Heart right ventricle (tissue), 16 donors: ENCODE results near the gene PNLIPRP2. TPM values are rescaled to one million over a fixed set of nuclear protein-coding genes. Genes with fewer than 3 reads are reported as not detected.
A peak's percentile ranks its signal among the peaks of the same experiment; 100 is the strongest.

Experiments used
- ATAC-seq, 8 donors: fragments of 200-7000 bp; cut with Tn5 transposase; one replicate each; pipeline ENCODE4 v1.9.1; 2020; ENCODE audit warnings: mild to moderate bottlenecking in 8 of 8, moderate library complexity in 8 of 8, moderate number of reproducible peaks in 1 of 8
- DNase-seq, 2 donors: peaks; one replicate each; pipeline ENCODE4 v3.0.0-alpha.2; 2020
- H3K27ac ChIP-seq, 10 donors: fragments of 200-600 bp; sonication (generic) in 2 of 10; one replicate each; pipeline versions ENCODE4 v1.5.0 to v1.8.0; 2020 to 2022; ENCODE audit warnings: mild to moderate bottlenecking in 3 of 10
- H3K27me3 ChIP-seq, 7 donors: fragments of 200-600 bp; one replicate each; pipeline ENCODE4 v1.8.0; 2021 to 2022; ENCODE audit warnings: mild to moderate bottlenecking in 2 of 7
- H3K36me3 ChIP-seq, 9 donors: fragments of 200-600 bp; sonication (generic) in 1 of 9; one replicate each; pipeline versions ENCODE4 v1.5.0 to v1.8.0; 2020 to 2022; ENCODE audit warnings: mild to moderate bottlenecking in 2 of 9
- H3K4me1 ChIP-seq, 9 donors: fragments of 200-600 bp; sonication (generic) in 1 of 9; one replicate each; pipeline versions ENCODE4 v1.5.0 to v1.8.0; 2020 to 2022; ENCODE audit warnings: mild to moderate bottlenecking in 4 of 9
- H3K4me3 ChIP-seq, 10 donors: fragments of 200-600 bp; sonication (generic) in 2 of 10; one replicate each; pipeline versions ENCODE4 v1.5.0 to v1.8.0; 2020 to 2022; ENCODE audit warnings: mild to moderate bottlenecking in 7 of 10, moderate library complexity in 2 of 10
- H3K9me3 ChIP-seq, 11 donors: fragments of 200-600 bp in 10 of 11; sonication (generic) in 2 of 11; one replicate each; pipeline versions ENCODE4 v1.5.0 to v1.8.0; 2013 to 2022; ENCODE audit warnings: mild to moderate bottlenecking in 2 of 11, control low read depth in 1 of 11, moderate library complexity in 1 of 11
- CTCF ChIP-seq, 9 donors: fragments of 200-600 bp; sonication (generic) in 2 of 9; IDR thresholded peaks; one replicate each; pipeline versions ENCODE4 v1.5.0 to v1.8.0; 2021 to 2022; ENCODE audit warnings: antibody characterized with exemption in 9 of 9, mild to moderate bottlenecking in 5 of 9, moderate library complexity in 1 of 9
- WGBS, 2 donors: extraction: QIAGEN DNeasy Blood & Tissue Kit; methylation state at CpG; one replicate each; pipeline ENCODE4 v1.1.7; 2013; ENCODE audit warnings: inconsistent platforms in 1 of 2; 5-methylcytosine and 5-hydroxymethylcytosine counted together
- intact Hi-C, 10 donors: fragments of 100-400 bp; cut with DNase I; formaldehyde crosslinking; loops; one replicate each; pipeline versions ENCODE4 v1.11.1 to v1.14.2; 2022
- polyA plus RNA-seq, 2 donors: library from polyadenylated mRNA; stranded (reverse); fragments of 200-250 nt; gene quantifications; one replicate each; pipeline ENCODE4 v1.2.3, GENCODE V29; 2013
- total RNA-seq, 10 donors: library from RNA; stranded (reverse); fragmentation: NEBNext Ultra II Directional in 3 of 10; extraction: Animal tissue kit (Norgen Biotek cat#: 25700) in 3 of 10; gene quantifications; one replicate each; pipeline versions ENCODE4 v1.2.1 to v1.2.4, GENCODE V29; 2021 to 2023
- donor health status: Arrhythmogenic right ventricular cardiomyopathy.
- donor health status: ischemic (EF 13 %, LVEDD 7.1; RV severe dilation, severe dysfunction).
- donor health status: healthy with polysubstance abuse.
- donor health status: DM: no; HTN: yes; CAD: no.
- donor health status: DM: no; HTN: no; CAD: no.
- donor health status: ischemic (EF 25% LVEDD 6.9; RV normal size, moderate dysfunction).
- donor health status: ischemic (EF 25% LVEDD 5.7; RV mildly dilated, moderate dysfunction).
- donor health status: healthy.
- donor health status: DM: yes; HTN: yes; CAD: no.
- donor health status: Ischemic cardiomyopathy.
- donor health status: ischemic (EF 35%, LVEDD 5.7; RV mildly dilated, moderate dysfunction).
- donor health status: nonischemic (EF 11% LVEDD 7.7; RV severe dilation, severe dysfunction).
- donor health status: DM: yes; HTN: yes; CAD: no.
- donor health status: PGD.
- donor health status: ischemic (EF 29% LVEDD 5.4; RV normal size, mild dysfunction).
- donor health status: nonischemic (EF 23%, LVEDD 6.1; RV moderate dilation, normal function).

Gene PNLIPRP2
- total and polyA plus RNA-seq, 12 donors = 0.20 TPM; not detected in 11

GRCh38 chr10:116669832-116670644, 49.3 kb downstream of the PNLIPRP2 start:
- intact Hi-C loops = loop anchor here in 2 of 10 donors (10.0 kb wide), 1 partner anchor 505 kb away; no protein-coding TSS in a partner anchor
- Histone ChIP-seq H3K27me3 (peaks cover 0 to 29% (median 18%) of the 10 kb centered on the region in 7 donors), H3K4me1 (no peaks in the 10 kb centered on the region), H3K9me3 (peaks cover 0 to 7% (median 0%) of the 10 kb centered on the region in 11 donors), H3K36me3 (peaks cover 0 to 28% (median 0%) of the 10 kb centered on the region in 9 donors), H3K27ac (no peak overlapping the region), H3K4me3 (peak overlapping the region in 6 of 10 donors; percentile 5 to 18 (median 12))
- peak in 3 of 8 donors; percentile 11 to 53 (median 21) for ATAC-seq
- no peak for TF ChIP-seq CTCF (IDR thresholded peaks at IDR 0.05)
- DNase-seq = no peak
- 15 to 18% methylated on average over 39 to 41 of the region's 41 CpGs for WGBS, 2 donors

GRCh38 chr10:116670706-116671105, 50.0 kb downstream of the PNLIPRP2 start:
- Histone ChIP-seq H3K36me3 (peaks cover 0 to 30% (median 0%) of the 10 kb centered on the region in 9 donors), H3K4me1 (no peaks in the 10 kb centered on the region), H3K27ac (no peak overlapping the region), H3K9me3 (peaks cover 0 to 7% (median 0%) of the 10 kb centered on the region in 11 donors), H3K4me3 (no peak overlapping the region), H3K27me3 (peaks cover 0 to 29% (median 18%) of the 10 kb centered on the region in 7 donors)
- WGBS, 2 donors = 90 to 92% methylated on average over 6 of the region's 6 CpGs
- DNase-seq = no peak
- TF ChIP-seq CTCF (IDR thresholded peaks at IDR 0.05) = no peak
- ATAC-seq = no peak
- intact Hi-C loops = loop anchor here in 2 of 10 donors (10.0 kb wide), 1 partner anchor 504 kb away; no protein-coding TSS in a partner anchor

GRCh38 chr10:116671274-116671926, 50.6 kb downstream of the PNLIPRP2 start:
- H3K4me1 ChIP-seq = no peaks in the 10 kb centered on the region
- no peak for TF ChIP-seq CTCF (IDR thresholded peaks at IDR 0.05)
- intact Hi-C loops = loop anchor here in 2 of 10 donors (10.0 kb wide), 1 partner anchor 503 kb away; no protein-coding TSS in a partner anchor
- no peak for ATAC-seq
- 76 to 84% methylated on average over 5 of the region's 5 CpGs for WGBS, 2 donors
- peaks cover 0 to 29% (median 18%) of the 10 kb centered on the region in 7 donors for H3K27me3 ChIP-seq
- H3K36me3 ChIP-seq = peaks cover 0 to 33% (median 0%) of the 10 kb centered on the region in 9 donors
- H3K27ac ChIP-seq = no peak overlapping the region
- no peak for DNase-seq
- no peak overlapping the region for H3K4me3 ChIP-seq
- peaks cover 0 to 7% (median 0%) of the 10 kb centered on the region in 11 donors for H3K9me3 ChIP-seq

GRCh38 chr10:116672891-116673290, 52.1 kb downstream of the PNLIPRP2 start:
- H3K36me3 ChIP-seq = peaks cover 0 to 45% (median 0%) of the 10 kb centered on the region in 9 donors
- WGBS, 2 donors = 95% methylated on average over 5 of the region's 5 CpGs
- ATAC-seq = no peak

More at GRCh38 chr10:116672891-116673290, 52.1 kb downstream of the PNLIPRP2 start:
- Histone ChIP-seq H3K27ac (no peak overlapping the region), H3K4me1 (no peaks in the 10 kb centered on the region), H3K27me3 (peaks cover 0 to 24% (median 18%) of the 10 kb centered on the region in 7 donors), H3K9me3 (no peaks in the 10 kb centered on the region), H3K4me3 (no peak overlapping the region)
- intact Hi-C loops = loop anchor here in 2 of 10 donors (10.0 kb wide), 1 partner anchor 502 kb away; no protein-coding TSS in a partner anchor
- TF ChIP-seq CTCF (IDR thresholded peaks at IDR 0.05) = no peak
- no peak for DNase-seq
